Measurements from ENCODE around the gene TNS3.
A peak's percentile ranks its signal among the peaks of the same experiment; 100 is the strongest.

The TNS3 gene

DNA sequence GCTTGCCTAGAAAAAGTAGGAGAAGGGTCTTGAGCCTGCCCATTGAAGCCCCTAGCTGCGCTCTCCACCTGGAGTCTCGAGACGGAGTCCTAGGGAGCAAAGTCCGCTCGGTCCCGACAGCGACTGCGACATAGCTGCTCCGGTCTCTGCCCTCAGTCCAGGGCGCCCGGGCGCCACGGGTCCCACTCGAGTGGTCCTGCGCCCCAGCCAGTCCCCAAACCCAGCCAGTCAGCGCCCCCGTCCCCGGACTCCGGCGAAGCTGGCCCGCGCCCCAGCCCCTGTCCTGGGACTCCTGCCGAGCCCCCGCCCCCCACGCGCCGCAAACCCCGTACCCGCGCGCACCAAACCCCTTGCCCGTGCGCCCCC lies 490 bp downstream of the TNS3 start:
- DNase-seq: peak in 2 of 4 experiments; percentile 43 to 50

DNA sequence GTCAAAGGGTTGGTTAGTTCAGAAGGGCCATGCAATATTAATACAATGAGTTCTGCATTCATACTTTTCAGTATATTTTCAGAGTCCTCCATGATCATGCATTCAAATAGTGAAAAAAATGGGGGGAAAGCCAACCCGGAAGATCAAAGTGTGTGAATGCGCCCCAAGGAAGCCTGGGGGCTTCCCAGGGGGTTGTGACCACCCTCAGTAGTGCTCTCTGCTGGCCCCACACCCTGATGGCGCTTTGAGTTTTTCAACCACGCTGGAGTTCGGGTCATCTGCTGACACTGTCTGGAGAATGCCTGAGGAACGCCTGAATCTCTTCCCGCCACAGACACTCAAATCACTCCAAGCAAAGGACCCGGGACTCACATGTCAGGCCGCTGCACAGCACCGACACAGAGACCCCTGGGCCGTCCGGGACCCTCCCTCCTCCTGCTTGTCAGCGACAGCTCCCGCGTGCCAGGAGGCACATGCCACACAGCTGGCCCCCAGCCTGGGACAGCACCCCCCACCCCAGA lies 1.0 kb downstream of the TNS3 start:
- DNase-seq: peak in 3 of 4 experiments; percentile 48 to 62 (median 58)

DNA sequence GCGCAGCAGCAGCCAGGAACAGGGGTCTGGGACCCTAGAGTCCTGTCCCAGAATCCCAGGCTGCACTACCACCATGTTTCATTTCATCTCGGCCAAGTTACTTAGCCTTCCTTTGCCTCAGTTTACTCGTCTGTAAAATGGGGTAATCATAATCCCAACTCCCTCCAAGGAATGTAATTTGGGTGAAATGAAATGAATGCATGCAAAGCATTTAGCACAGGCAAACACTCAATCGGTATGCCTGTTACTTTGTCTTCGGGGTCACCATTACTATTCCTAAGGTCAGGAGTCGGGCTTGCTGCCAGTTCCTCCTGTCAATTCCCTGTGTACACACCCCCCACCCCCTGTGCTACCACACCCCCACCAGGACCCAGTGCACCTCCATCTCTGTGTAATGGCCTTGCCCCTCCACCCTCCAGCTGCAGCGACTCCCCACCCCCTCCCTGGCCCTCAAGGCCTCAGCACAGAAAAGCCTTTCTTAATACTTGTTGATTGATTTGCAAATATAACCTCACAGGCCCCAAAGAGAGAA lies 1.7 kb downstream of the TNS3 start:
- peak in 3 of 4 experiments; percentile 30 to 51 (median 44) for DNase-seq

DNA sequence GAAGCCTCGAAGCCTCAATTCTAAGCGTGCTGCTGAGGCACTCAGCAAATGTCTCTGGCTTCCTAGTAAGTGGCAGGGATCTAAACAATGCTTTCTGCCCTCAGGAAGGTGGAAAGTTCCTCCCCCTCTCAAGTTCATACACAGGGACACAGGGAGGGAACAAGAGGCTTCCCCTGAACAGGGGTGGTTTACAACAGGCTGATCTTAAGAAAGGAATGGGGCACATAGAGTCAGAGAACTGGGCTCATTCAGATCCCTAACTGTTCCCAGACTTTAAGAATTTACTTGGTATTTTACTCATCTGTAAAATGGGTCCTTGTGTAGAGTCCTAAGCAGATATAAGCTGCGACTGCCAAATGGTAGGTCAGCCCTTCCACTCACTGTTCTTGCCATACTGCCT lies 2.5 kb downstream of the TNS3 start:
- DNase-seq: peak in 3 of 4 experiments; percentile 31 to 51 (median 47)

DNA sequence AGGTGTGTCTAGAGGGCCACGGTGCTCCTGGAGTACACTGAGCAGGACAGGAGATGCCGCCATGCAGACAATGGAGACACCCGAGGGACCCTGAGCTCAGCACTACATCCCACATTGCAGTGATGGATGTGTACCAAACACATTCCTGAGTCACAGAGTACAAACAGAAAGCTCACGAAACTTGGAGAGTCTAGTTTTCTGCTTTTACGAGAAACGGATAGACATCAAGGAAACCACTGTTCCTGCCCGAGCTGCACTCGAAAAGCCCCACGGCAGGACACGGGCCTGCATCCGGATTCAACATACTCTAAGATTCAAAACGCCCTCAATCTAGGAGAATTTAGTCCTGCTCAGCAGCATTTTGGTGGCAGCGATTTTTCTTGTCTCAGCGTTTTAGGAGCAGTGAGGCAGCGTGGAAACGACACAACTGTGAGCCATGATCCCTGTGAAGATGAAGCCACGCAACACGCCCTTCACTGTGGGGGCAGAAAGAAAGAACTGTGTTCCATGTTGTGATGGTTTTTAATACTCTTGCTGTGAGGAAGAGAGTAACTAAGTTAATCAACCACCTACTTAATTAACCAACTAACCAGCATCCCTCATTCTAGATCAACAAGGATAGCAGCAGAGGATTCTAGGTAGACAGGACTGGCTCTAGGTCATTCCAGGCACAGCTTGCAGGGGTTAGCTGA lies 3.2 kb downstream of the TNS3 start:
- peak in 3 of 4 experiments; percentile 44 to 67 (median 52) for DNase-seq

DNA sequence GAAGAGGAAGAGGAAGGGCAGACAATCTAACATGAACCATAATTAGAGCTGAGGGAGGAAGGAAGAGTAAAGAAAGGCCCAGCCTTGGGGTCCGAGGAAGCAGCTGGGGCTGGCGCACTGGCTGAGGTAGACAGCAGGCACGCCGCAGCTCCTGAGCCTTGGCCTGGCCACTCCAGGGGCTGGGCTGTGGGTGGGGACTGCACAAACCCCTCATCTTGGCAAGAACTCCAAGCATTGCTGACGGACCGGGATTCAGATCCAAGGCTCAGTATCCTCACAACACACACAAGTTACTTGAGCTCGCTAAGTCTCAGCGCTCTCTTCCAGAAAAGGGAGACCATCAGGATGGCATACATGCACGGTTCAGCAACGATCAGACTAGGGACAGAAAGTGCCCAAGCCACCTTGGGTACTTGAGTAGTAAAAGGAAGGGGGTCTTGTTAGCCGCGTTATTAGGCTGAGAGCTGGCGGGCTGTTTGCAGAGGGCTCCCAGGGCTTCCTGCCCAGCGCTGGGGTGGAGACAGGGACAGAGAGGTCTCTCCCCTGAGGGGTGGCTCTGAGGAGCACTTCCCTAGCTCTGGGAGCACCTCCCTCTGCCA lies 4.5 kb downstream of the TNS3 start:
- DNase-seq: peak in 2 of 4 experiments; percentile 49 to 54

DNA sequence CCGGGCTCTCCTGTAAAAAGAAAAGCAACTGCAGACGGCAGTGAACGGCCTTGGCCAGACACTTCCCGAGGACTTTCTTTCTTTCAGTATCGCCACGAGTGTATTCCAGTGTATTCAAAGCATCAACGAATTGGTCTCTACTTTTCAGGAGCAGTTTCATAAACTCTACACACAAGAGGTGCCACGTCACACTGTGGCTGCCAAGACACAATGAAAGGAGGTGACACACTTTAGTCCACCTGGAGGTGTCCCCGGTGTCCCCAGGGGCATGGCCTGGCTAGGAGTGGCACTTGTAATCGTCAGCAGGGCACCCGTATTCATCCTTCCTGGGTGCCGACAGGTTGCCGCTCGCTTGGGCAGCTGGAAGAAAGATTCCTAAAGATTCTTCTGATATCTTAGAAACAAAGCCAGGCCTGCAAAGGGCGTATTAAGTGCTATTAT lies 5.0 kb downstream of the TNS3 start:
- DNase-seq: no peak

DNA sequence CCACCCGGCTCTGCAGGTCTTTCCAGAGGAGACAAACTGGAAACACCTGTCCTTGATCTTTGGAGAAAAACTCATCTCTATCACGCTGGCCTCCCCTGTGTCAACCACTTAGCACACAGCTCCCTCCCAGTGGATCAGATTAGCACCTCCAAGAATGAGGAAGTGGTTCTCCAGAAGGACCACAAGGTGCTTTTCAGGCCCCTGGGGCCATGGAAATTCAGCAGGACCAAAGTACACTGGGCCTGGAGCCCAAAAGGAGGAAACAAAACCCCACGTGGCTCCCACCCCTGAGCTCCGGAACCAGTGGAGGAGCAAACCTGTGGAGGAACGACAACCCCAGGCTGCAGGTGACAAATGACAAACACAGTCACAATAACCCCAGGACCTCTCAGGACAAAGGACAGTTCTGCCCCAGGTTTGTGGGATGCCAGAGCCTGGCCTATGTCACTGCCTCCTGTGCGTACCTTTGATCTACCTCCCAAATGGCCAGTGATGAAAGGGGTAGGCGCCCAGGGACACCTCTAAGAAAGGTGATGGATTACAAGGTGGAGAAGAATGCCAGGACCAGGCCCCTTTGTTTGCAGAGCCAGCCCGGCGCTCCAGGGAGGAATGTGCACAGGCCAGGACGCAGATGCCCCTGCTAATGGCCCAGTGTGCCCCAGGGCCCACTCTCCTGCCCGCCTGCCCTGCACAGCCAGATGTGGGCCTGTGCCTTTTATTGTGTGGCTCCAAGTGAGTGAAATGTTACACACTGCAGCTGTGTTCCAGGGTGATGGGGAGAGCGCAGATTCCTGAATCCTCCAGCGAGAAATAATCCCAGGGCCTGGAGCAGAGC lies 5.7 kb downstream of the TNS3 start:
- peak in 3 of 4 experiments; percentile 46 to 57 (median 55) for DNase-seq

DNA sequence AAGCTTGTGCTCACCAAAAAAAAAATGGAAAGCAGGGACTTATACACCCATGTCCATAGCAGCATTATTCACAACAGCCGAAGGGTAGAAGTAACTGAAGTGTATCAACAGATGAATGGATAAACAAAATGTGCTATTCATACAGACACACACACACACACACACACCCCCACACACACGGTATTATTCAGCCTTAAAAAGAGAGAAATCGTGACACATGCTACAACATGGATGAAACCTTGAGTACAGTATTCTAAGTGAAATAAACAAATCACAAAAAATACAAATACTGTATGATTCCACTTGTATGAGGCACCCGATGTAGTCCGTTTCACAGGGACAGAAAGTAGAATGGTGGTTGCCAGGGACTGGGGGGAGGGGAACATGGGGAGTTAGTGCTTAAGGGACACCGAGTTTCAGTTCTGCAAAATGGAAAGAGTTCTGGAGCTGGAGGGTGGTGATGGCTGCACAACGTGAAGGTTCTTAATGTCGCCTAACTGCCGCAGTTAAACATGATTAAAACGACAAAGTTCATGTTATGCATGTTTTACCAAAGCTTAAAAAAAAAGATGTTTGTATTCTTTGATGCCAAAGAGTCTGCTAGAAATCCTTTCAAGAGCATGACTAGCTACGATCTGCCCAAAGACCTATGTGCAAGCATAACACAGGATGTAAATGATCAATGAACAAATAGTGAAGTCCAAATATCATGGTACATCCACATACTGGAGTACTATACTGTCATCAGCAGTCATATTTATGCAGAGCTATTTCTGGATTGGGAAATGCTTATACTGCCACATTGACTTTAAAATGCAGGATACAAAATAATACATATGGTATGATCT lies 7.2 kb downstream of the TNS3 start:
- peak; percentile 88 to 96 (median 92) for DNase-seq

DNA sequence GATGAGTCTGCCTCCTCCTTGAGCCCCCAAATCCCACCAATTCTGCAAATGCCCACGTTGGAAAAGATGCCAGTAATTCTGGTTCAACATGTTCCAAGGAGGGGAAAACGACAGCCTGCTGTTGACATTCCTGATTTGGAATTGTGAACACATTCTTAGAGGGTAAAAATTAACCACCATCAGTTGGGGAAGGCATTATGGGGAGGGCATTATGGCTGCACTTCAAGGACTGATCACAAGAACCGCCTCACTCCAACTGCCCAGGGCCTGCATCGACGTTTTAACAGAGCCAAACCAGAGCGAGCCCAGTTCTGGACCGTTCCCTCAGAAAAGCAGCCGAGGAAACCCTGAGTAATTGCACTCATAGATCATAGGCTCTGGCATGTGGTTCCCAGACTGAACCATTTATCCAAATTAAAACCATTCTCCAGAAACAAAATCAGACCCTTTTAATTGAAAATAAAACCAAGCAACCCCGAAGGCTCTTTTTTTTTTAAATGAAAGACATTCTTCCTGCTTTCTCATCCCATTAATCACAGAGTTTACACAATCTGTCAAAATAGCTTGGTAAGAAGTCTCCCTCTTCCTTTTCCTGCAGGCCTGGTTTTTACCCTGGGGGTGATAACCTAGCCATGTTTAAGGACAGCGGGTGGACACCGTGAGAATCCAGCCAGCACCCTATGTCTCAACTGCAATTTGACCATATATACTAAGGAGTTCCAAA lies 8.0 kb downstream of the TNS3 start:
- DNase-seq: peak; percentile 43 to 78 (median 66)

DNA sequence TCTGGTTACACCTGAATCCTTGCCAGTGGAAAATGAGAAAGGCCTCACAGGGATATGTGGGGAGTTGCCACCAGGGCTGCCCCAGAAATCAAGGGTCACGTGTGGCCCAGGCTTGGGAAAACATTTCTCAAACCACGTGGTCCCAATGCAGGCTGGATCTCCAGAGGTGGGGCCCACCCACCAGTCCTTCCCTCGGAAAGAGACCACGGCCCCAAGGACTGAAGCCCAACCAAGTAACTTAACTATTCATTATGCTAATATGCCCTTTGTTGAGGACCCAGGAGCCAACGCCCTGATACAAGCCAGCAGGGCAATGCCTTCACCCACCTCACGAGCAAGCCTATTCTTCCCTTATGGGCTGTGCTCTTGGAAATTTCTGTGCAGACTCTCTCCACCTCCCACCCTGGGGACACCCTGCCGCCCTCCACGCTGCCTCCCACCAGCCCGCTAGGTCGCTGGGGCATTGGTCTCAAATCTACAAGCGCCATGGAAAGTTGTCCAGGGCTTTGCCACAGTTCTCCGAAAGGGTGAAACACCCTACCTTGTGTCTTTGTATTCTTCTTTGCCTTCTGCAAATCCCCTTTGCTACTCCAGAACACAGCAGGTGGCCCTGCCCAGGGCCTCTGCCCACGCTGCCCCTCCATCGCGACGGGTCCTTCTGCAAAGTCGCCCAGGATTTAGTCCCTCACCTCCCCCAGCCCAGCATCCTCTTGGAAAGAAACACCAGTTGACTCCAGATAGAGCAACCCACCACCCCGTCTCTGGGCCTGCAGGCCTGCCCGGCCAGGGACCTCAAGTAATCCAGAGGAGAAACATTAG lies 8.8 kb downstream of the TNS3 start:
- DNase-seq: no peak

DNA sequence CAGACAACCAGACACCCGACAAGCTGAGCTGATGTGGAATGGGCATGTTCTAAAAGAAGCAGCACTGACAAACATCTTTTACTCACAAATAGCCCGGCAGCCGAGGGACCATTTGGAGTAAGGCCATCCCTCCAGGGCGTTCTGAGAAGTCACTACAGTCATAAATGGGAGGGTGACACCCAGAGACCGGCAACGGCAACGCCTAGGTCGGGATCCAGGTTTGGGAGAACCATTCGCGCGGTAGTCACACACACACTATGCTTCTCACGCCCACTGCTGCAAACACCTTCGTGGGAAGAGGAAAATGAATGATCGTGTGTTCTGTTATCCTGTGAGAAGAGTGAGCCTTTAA lies 9.8 kb downstream of the TNS3 start:
- DNase-seq: no peak

DNA sequence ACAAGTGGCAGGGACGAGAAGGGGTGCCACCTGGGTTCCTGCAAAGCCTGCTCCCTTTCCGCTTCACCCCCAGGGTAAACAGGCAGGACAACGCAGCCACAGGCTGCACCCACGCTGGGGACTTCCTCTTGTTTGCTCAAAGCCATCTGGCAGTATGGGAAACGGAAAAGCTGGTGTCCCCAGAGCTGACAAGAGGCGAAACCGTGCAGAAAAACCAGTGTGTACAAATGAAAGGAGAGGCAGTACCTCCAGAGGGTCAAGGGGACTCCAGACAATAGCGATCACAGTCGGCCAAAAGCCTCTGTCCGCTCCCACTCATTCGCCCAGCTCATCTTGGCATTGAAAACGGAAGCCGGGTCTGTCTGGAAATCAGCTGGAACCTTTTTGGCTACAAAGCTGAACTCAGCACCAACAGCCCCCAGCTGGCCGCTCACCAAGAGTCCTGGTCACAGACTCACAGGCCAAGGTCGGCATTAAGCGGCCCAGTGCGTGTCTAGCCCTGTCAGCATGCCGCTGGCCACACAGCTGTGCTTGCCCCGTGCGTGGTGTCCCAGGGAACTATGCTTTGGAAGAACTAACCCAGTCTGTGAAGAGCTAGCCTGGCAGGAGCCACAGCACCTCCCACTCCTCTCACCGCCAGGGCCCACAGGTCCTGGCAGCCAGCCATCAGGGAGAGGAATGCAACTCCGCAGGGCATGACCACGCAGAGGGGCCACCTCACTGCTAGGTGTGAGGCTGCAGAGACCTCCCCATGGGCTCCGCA lies 10.4 kb downstream of the TNS3 start:
- peak; percentile 90 to 93 (median 91) for DNase-seq

DNA sequence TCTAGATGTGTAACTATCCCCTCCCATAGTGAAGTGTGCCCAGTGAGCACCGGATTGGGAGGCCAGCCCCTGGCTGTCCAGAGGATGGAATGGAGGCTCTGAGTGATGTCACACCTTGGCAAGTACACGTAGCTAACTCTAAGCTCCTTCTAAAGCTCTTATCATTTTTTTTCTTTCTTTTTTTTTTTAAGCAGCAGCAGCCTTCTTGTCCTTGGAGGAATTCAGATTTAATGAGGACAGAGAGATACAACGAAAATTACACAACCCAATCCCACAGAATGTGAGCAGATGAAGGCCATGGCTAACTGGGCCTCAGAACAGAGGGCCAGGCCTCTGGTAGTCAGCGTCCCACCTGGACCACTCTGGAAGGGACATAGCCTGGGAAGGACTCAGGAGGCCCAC lies 11.3 kb downstream of the TNS3 start:
- no peak for DNase-seq

DNA sequence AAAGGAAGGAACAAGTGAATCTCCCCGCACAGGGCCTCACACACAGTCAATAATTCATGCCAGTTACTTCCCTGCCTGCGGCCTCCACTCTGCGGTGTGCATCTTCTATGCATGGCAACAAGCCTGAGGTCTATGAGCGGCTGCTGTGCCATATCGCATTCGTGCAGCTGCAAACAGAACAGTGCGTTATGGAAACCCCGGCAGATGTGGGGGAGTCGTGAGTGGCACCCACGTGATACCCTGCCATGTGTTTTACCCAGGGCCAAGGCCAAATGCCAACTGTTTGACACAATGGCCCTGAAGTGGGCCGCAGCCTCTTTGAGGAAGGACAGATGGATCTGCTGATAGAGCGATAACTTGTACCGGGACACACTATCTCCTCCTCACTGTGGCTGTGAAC lies 13.4 kb downstream of the TNS3 start:
- DNase-seq: peak; percentile 87 to 95 (median 90)

DNA sequence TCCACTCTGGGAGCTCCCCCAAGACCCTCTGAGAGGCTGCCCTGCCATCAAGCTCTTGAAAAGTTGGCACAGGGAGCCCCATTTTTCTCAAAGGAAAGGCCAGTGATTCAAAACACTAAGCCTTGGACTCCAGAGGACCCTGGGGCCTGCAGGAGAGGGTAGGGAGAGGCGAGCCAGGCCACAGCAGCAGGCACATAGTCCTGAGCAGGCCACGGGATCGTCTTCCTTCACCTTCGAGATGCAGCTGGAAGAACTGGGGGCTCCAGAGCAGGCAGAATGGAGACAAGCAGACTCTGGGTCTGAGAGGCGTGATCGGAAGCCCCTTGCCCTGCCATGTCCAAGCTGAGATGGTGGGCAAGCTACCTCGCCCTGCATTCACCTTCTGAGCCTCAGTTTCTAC lies 13.9 kb downstream of the TNS3 start:
- DNase-seq: no peak

DNA sequence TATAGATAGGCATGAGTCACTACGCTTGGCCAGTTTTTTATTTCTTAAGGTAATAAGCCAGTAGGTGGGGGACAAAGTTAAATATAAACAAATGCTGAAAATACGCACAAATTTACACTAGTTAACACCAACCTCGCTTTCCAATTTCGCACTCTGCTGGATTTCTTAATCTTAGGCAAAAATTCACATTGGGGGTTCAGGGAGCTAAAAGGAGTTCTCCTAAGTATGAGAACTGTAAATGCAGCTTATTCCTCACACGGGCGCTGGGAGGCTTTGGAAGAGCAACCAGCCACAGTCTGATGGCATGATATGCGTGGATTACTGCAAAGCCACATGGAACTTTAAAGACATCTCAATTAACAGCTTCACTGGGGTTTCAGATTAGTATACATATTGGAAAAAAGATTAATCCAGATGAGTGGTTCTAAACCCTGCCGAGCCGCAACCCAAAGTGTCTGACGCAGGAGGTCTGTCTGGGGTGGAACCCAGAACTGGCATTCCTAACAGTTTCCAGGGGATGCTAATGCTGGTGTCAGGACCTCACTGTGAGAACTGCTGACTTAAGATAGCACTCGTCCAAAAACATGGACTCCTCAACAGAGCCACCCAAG lies 16.2 kb downstream of the TNS3 start:
- no peak for DNase-seq

DNA sequence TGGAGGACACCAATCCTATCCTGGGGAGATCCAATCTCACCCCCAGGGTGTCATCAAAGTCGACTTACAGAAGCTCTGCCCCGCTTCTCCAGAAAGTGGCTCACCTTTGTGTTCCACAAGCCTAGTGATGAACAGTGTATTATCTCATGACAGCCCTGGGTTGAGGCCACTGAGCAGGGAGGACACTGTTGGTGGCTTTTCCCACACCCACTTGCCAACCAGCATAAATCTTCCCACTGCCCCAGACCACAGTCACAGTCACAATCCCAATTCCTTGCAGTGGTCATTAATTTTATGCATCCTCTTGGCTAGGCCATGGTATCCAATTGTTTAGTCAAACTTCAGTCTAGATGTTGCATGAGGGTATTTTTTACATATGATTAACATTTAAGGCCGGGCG lies 18.4 kb downstream of the TNS3 start:
- peak in 3 of 4 experiments; percentile 51 to 66 (median 62) for DNase-seq
